ENCODE measurements around the gene NYNRIN.
"Not testable (repeated sequence)": the region's sequence is repeated elsewhere in the genome, so short reads cannot be mapped to it uniquely, and the experiment has no call there.

Gene NYNRIN

GRCh38 chr14:24398653-24399446 lies at the start of gene NYNRIN:
Gene NYNRIN (plus strand): TSS chr14:24399003. CDS start chr14:24399247, 244 bp downstream.
- no peak within 1 kb of the TSS for H3K27ac ChIP-seq
- peaks cover 6 to 13% of the 10 kb centered on the region in 2 experiments for H3K4me1 ChIP-seq (ENCODE audit: control insufficient read depth in 1 of 2, insufficient read depth in 1 of 2, low read depth in 1 of 2, low read length in 1 of 2)
- H3K9me3 ChIP-seq: no peaks in the 10 kb centered on the region
- peaks cover 21% of the 10 kb centered on the region for H3K27me3 ChIP-seq
- TF ChIP-seq, protein P1, sequence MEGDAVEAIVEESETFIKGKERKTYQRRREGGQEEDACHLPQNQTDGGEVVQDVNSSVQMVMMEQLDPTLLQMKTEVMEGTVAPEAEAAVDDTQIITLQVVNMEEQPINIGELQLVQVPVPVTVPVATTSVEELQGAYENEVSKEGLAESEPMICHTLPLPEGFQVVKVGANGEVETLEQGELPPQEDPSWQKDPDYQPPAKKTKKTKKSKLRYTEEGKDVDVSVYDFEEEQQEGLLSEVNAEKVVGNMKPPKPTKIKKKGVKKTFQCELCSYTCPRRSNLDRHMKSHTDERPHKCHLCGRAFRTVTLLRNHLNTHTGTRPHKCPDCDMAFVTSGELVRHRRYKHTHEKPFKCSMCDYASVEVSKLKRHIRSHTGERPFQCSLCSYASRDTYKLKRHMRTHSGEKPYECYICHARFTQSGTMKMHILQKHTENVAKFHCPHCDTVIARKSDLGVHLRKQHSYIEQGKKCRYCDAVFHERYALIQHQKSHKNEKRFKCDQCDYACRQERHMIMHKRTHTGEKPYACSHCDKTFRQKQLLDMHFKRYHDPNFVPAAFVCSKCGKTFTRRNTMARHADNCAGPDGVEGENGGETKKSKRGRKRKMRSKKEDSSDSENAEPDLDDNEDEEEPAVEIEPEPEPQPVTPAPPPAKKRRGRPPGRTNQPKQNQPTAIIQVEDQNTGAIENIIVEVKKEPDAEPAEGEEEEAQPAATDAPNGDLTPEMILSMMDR (IDR thresholded peaks at IDR 0.05): no peak
- peak within 1 kb of the TSS; percentile 22 to 51 for H3K4me3 ChIP-seq (ENCODE audit: low read depth in 1 of 2, low read length in 1 of 2)
- H3K36me3 ChIP-seq: no peaks in the 10 kb centered on the region

DNA sequence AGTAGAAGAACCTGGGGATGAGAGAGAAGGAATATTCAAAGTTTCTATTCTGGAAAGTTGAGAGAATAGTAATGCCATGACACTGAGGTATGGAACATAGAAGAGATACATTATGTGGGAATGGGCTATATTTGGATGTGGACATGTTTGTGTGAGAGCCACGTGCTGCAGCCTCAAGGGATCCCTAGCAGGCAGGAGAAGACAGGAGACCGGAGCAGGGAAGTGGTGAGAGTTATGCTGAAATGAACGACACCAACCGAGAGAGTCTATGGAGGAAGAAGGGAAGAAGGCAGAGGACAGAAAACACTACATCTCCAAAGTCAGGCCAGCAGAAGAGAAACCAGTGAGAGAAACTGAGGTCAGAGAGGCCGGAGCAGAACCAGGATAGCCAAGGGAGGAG lies 49.1 kb upstream of the NYNRIN start:
- TF ChIP-seq, protein P1 (IDR thresholded peaks at IDR 0.05): no peak
- Histone ChIP-seq H3K4me1 (ENCODE audit: control insufficient read depth in 1 of 2, insufficient read depth in 1 of 2, low read depth in 1 of 2, low read length in 1 of 2) (no peaks in the 10 kb centered on the region), H3K36me3 (no peaks in the 10 kb centered on the region), H3K4me3 (ENCODE audit: low read depth in 1 of 2, low read length in 1 of 2) (no peak overlapping the region), H3K27me3 (peaks cover 39% of the 10 kb centered on the region), H3K27ac (no peak overlapping the region), H3K9me3 (no peaks in the 10 kb centered on the region)

GRCh38 chr14:24351517-24351916 lies 47.3 kb upstream of the NYNRIN start:
- no peak overlapping the region for H3K4me3 ChIP-seq (ENCODE audit: low read depth in 1 of 2, low read length in 1 of 2)
- no peaks in the 10 kb centered on the region for H3K9me3 ChIP-seq
- H3K27ac ChIP-seq: no peak overlapping the region
- peaks cover 39% of the 10 kb centered on the region for H3K27me3 ChIP-seq
- TF ChIP-seq, protein P1 (IDR thresholded peaks at IDR 0.05): no peak
- no peaks in the 10 kb centered on the region for H3K36me3 ChIP-seq
- peaks cover 3 to 6% of the 10 kb centered on the region in 2 experiments for H3K4me1 ChIP-seq (ENCODE audit: control insufficient read depth in 1 of 2, insufficient read depth in 1 of 2, low read depth in 1 of 2, low read length in 1 of 2)

- Histone ChIP-seq H3K9me3 (no peaks in the 10 kb centered on the region), H3K4me1 (ENCODE audit: control insufficient read depth in 1 of 2, insufficient read depth in 1 of 2, low read depth in 1 of 2, low read length in 1 of 2) (peaks cover 3 to 6% of the 10 kb centered on the region in 2 experiments), H3K4me3 (ENCODE audit: low read depth in 1 of 2, low read length in 1 of 2) (no peak overlapping the region), H3K27me3 (peaks cover 34% of the 10 kb centered on the region), H3K27ac (no peak overlapping the region), H3K36me3 (no peaks in the 10 kb centered on the region)
- TF ChIP-seq, protein P1 (IDR thresholded peaks at IDR 0.05): no peak
Observed at GRCh38 chr14:24353559-24354481, 45.0 kb upstream of the NYNRIN start.

GRCh38 chr14:24354482-24354825 lies 44.3 kb upstream of the NYNRIN start:
- H3K4me1 ChIP-seq (ENCODE audit: control insufficient read depth in 1 of 2, insufficient read depth in 1 of 2, low read depth in 1 of 2, low read length in 1 of 2); H3K27ac ChIP-seq: not testable (repeated sequence)
- peaks cover 27% of the 10 kb centered on the region for H3K27me3 ChIP-seq

More at GRCh38 chr14:24354482-24354825, 44.3 kb upstream of the NYNRIN start:
- H3K36me3 ChIP-seq; H3K9me3 ChIP-seq; H3K4me3 ChIP-seq (ENCODE audit: low read depth in 1 of 2, low read length in 1 of 2): not testable (repeated sequence)
